Suprapubic skin (tissue), 4 donors: ENCODE results near the gene RBBP8NL. TPM values are rescaled to one million over a fixed set of nuclear protein-coding genes. Genes with fewer than 3 reads are reported as not detected.
A peak's percentile ranks its signal among the peaks of the same experiment; 100 is the strongest.

Experiments
- DNase-seq, 2 donors: peaks; one replicate each; pipeline ENCODE4 v3.0.0-alpha.2; 2019; ENCODE audit warnings: low spot score in 2 of 2
- H3K27ac ChIP-seq: fragments of 200-600 bp; sonication (generic); one replicate; pipeline ENCODE4 v1.5.1; 2019
- H3K27me3 ChIP-seq: fragments of 200-600 bp; sonication (generic); one replicate; pipeline ENCODE4 v1.5.1; 2019
- H3K36me3 ChIP-seq: fragments of 200-600 bp; sonication (generic); one replicate; pipeline ENCODE4 v1.5.1; 2019
- H3K4me1 ChIP-seq: fragments of 200-600 bp; sonication (generic); one replicate; pipeline ENCODE4 v1.5.1; 2019
- H3K4me3 ChIP-seq: fragments of 200-600 bp; sonication (generic); one replicate; pipeline ENCODE4 v1.5.1; 2019; ENCODE audit warnings: mild to moderate bottlenecking
- H3K9me3 ChIP-seq: fragments of 200-600 bp; sonication (generic); one replicate; pipeline ENCODE4 v1.5.1; 2019
- CTCF ChIP-seq, 2 donors: fragments of 200-600 bp in 1 of 2; fragments of 450-650 bp in 1 of 2; sonication (generic) in 1 of 2; IDR thresholded peaks; one replicate each; pipeline ENCODE4 v1.5.1; 2016 to 2019; ENCODE audit warnings: antibody characterized with exemption in 2 of 2, mild to moderate bottlenecking in 1 of 2, moderate library complexity in 1 of 2
- EP300 ChIP-seq: sonication (generic); formaldehyde crosslinking; IDR thresholded peaks from one replicate; pipeline ENCODE4 v1.6.1; 2017; ENCODE audit warnings: antibody characterized with exemption
- POLR2A ChIP-seq, 2 donors: fragments of 450-650 bp; IDR thresholded peaks; one replicate each; pipeline ENCODE4 v1.6.1; 2017; ENCODE audit warnings: antibody characterized with exemption in 2 of 2, mild to moderate bottlenecking in 2 of 2, moderate library complexity in 2 of 2
- POLR2AphosphoS5 ChIP-seq, 3 donors: sonication (generic); formaldehyde crosslinking; IDR thresholded peaks; one replicate each; pipeline ENCODE4 v1.6.1; 2017; ENCODE audit warnings: antibody characterized with exemption in 3 of 3
- WGBS: methylation state at CpG from one replicate; pipeline ENCODE4 v1.1.5; 2018; 5-methylcytosine and 5-hydroxymethylcytosine counted together
- total RNA-seq, 4 donors: library from RNA; depleted of rRNA; stranded (reverse); fragments of >200 nt; gene quantifications; one replicate each; pipeline ENCODE4 v1.1.0, GENCODE V29; 2016

RBBP8NL gene
- total RNA-seq, 4 donors from 2014 or later, result 2.0 to 6.6 (median 3.9) TPM

GRCh38 chr20:62406635-62407176 lies 20.6 kb downstream of the RBBP8NL start:
- TF ChIP-seq POLR2AphosphoS5 (IDR thresholded peaks at IDR 0.05) (no peak), CTCF (IDR thresholded peaks at IDR 0.05) (no peak), EP300 (no peak), POLR2A (IDR thresholded peaks at IDR 0.05) (no peak)
- H3K27me3 ChIP-seq, result no peaks in the 10 kb centered on the region
- no peaks in the 10 kb centered on the region for H3K36me3 ChIP-seq
- H3K4me1 ChIP-seq, result peaks cover 39% of the 10 kb centered on the region
- no peak overlapping the region for H3K27ac ChIP-seq
- H3K9me3 ChIP-seq, result no peaks in the 10 kb centered on the region
- no peak for DNase-seq
- H3K4me3 ChIP-seq, result peak overlapping the region; percentile 60
- no CpG with 5 or more reads among the region's 42 CpGs for WGBS

GRCh38 chr20:62405981-62406513 lies 21.3 kb downstream of the RBBP8NL start:
- Histone ChIP-seq H3K27ac (no peak overlapping the region), H3K9me3 (no peaks in the 10 kb centered on the region), H3K4me1 (peaks cover 39% of the 10 kb centered on the region), H3K36me3 (no peaks in the 10 kb centered on the region), H3K4me3 (peak overlapping the region; percentile 60), H3K27me3 (no peaks in the 10 kb centered on the region)
- TF ChIP-seq CTCF (IDR thresholded peaks at IDR 0.05) (no peak), POLR2AphosphoS5 (IDR thresholded peaks at IDR 0.05) (no peak), POLR2A (IDR thresholded peaks at IDR 0.05) (no peak), EP300 (no peak)
- WGBS, result 62% methylated on average over 8 of the region's 10 CpGs
- no peak for DNase-seq

- H3K4me3 ChIP-seq, result peak overlapping the region; percentile 60
- TF ChIP-seq POLR2A (IDR thresholded peaks at IDR 0.05), result no peak
- no peak for TF ChIP-seq EP300
- peak in 1 of 2 donors; percentile 10 for TF ChIP-seq CTCF (IDR thresholded peaks at IDR 0.05)
- no peak overlapping the region for H3K27ac ChIP-seq
- H3K36me3 ChIP-seq, result no peaks in the 10 kb centered on the region
- no peaks in the 10 kb centered on the region for H3K9me3 ChIP-seq
- H3K27me3 ChIP-seq, result no peaks in the 10 kb centered on the region
- 84% methylated on average over 8 of the region's 23 CpGs for WGBS
- no peak for DNase-seq
- H3K4me1 ChIP-seq, result peaks cover 38% of the 10 kb centered on the region
Observed at GRCh38 chr20:62405108-62405980, 22.0 kb downstream of the RBBP8NL start.

- no peak for TF ChIP-seq CTCF (IDR thresholded peaks at IDR 0.05)
- Histone ChIP-seq H3K27ac (no peak overlapping the region), H3K27me3 (no peaks in the 10 kb centered on the region), H3K4me1 (peaks cover 32% of the 10 kb centered on the region), H3K9me3 (no peaks in the 10 kb centered on the region), H3K4me3 (no peak overlapping the region), H3K36me3 (no peaks in the 10 kb centered on the region)
- DNase-seq, result no peak
- 97% methylated on average over 5 of the region's 12 CpGs for WGBS
Observed at GRCh38 chr20:62404761-62405107, 22.6 kb downstream of the RBBP8NL start.

- Histone ChIP-seq H3K4me3 (no peak overlapping the region), H3K4me1 (peaks cover 28% of the 10 kb centered on the region), H3K36me3 (no peaks in the 10 kb centered on the region), H3K27me3 (no peaks in the 10 kb centered on the region), H3K27ac (no peak overlapping the region), H3K9me3 (no peaks in the 10 kb centered on the region)
- DNase-seq, result no peak
- TF ChIP-seq CTCF (IDR thresholded peaks at IDR 0.05) (no peak), POLR2A (IDR thresholded peaks at IDR 0.05) (no peak)
- 97% methylated on average over 9 of the region's 9 CpGs for WGBS
Observed at GRCh38 chr20:62404112-62404665, 23.1 kb downstream of the RBBP8NL start.
